ENCODE measurements around the gene IL18.
"Not testable (repeated sequence)": the region's sequence is repeated elsewhere in the genome, so short reads cannot be mapped to it uniquely, and the experiment has no call there.

The IL18 gene

DNA sequence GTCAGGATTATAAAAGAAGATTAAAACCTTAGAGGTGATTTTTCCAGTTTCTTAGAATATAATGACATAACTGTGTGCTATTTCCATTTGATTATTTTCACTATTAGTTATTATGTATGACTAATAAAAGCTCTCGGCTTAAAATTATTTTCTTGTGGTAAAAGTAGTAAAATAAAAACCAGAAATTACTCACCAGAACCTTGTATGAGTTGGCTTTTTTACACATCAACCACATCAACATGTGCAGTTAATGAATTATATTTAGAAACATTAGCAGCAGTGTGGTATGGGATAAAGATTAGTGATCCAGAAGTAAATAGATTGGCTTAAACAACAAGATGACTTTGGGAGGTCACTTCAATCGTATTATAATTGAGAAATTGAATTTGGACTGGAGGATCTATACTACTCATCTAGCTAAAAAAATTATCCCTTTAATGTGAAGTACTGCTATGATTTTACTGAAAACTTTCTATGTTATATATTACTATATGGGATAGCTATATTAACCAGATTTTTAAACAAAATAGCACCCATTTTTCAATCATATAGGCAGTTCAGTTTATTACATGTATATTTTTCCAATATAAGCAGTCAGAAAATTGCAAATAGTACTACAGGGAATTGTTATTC is 8.6 kb upstream of the IL18 start:
- peak; percentile 43 for DNase-seq (ENCODE audit: low spot score)

DNA sequence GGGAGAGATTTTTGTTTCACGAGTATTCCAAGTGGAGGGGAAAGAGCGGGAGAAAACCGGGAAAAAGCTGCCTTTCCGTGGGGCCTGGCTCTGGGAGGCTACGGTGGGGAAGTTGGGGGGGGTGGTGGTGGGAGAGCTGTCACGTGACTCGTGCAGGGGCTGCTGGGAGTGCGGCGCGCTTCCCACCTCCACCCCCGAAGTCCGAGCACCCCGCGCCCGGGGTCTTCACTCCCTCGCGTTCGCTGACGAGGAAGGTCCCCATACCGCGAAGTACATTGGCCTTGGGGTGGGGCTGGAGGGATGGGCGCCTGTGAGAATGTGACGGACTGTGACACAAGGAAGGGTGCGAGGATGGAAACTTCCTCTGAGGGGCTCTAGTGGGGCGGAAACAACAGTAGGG is 3.3 kb upstream of the IL18 start, which contains the start of gene TEX12:
TSS of gene TEX12 (plus strand) at position 228 of the 400 bp plus-strand sequence. CDS start 1,897 bp downstream, outside the sequence.
- no peak for DNase-seq (ENCODE audit: low spot score)

DNA sequence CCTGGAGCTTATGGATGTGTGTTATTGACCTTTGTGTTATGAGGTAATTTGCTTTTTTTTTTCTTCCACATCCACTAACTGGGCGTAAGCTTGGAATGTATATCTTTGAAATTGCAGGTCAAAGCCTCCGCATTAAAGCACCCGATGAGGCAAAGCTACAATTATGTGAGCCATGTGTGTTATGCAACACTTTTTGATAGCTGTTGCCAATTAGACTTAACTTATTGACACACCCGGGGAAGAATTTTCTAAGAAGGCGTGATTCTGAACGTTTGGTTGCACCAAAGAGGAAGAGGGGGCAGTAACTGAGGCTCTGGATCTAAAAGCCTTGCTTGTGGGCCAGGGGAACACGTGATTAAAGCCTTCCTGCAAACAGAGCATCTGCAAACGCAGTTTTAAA is 2.7 kb upstream of the IL18 start:
- no peak for DNase-seq (ENCODE audit: low spot score)

DNA sequence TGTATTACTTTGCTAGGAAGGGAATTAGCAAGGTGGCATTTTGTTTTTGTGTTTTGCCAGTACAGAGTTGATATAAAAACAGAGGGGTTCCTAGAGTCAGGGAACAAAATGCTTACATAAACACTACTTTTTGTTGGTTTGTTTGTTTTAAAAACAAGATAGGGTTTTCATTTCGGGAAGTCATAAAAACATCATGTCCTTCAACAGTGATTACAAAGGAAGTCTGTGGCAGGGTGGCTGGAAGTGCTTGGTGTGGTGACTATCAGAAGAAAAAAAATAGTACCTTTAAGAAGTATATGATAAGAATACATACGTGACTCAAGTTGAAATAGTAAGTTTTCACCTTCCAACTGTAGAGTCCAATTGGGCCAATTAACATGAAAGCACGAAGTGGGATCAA is 1.2 kb upstream of the IL18 start:
- DNase-seq (ENCODE audit: low spot score), result no peak

DNA sequence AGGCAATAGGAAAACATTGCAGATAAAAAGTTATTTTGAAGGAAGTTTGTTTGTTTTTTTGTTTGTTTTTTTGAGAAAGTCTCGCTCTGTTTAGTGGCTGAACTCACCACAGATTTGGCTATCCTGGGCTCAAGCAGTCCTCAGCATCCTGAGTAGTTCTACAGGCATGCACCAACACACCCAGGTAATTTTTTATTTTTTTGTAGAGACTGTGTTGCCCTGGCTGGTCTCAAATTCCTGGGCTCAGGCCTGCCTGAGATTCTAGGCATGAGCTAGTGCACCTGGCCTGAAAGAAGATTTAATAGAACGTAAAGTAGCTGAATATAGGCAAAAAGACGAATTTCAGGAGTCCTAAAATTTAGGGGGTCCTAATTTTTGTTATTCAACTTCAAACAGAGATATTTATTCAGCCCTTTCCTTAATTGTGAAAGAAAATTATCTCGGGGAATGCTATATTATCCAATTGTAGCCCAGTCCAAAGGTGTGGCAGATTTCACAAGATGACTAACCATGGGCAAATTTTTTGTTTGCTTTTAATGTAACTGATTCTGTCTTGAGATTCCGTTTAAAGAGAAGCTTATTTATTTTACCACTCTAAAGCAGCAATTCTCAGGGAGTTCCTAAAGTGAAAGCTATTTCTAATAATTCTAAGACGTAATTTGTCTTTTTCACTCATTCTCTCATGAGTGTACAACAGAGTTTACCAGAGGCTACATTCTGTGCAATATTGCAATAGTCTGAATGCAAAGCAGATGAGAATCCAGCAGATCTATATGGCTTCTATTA is 940 bp downstream of the IL18 start:
- no peak for DNase-seq (ENCODE audit: low spot score)

DNA sequence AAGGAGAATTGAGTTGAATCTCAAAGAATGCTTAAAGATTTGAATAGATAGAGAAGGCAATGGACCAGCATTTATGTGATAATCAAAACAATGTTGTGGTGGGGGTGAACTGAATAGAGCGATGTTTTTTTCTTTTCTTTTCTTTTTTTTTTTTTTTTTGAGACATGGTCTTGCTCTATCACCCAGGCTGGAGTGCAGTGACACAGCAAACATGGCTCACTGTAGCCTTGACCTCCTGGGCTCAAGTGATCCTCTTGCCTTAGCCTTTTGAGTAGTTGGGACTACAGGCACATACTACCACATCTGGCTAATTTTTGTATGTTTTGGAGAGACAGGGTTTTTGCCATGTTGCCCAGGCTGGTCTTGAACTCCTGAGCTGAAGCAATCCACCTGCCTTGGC is 1.7 kb downstream of the IL18 start:
- DNase-seq (ENCODE audit: low spot score), result not testable (repeated sequence)

DNA sequence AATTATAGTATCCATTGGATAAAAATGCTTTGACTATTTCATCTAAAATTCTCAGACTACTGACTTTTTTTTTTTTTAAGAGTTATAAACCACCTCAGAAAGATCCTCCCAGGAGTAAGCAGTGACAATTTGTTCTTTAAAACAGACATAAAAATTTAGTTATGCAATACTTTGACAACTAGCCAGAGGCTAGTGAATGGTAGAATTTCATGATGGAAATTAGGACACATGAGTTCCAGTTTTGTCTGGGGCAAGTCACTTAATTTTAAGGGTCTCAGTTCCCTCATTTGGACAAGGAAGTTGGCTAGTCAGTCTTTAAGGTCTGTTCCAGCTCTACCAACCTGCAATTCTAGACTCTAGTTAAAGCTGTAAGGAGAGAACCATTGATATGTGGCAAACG is 2.9 kb downstream of the IL18 start:
- DNase-seq (ENCODE audit: low spot score), result no peak

DNA sequence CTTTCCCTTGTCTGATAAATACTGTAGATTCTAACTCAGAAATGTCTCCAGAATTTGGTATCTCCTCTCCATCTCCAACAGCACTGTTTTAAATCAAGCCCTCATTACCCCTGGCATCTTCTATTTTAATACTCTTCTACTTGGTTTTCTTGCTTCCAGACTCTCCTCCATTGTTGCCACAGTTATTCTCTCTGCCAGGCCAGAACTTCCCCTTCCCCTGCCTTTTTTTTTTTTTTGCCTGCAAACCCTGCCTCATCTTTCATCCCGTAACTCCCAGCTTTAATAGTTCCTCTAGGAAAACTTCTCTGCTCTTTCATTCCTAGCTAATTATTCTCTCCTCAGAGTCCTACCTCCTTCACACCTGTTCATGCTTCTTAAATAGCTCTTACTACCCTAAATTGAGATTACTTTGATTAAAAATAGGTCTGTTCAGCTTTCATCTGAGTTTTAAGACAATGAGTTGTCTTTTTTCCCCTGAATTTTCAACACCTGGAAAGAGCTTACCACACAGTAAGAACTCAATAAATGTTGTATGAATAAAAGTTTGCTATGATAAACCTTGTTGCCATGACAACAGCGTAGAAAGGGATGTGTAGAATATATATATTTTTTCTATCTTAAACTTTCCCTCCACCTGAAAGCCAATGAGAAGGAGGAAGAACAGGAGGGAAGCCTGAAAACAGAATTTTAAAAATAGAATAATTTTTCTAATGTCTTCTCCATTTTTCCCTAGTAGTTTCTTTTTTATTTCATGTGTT is 3.6 kb downstream of the IL18 start:
- no peak for DNase-seq (ENCODE audit: low spot score)

DNA sequence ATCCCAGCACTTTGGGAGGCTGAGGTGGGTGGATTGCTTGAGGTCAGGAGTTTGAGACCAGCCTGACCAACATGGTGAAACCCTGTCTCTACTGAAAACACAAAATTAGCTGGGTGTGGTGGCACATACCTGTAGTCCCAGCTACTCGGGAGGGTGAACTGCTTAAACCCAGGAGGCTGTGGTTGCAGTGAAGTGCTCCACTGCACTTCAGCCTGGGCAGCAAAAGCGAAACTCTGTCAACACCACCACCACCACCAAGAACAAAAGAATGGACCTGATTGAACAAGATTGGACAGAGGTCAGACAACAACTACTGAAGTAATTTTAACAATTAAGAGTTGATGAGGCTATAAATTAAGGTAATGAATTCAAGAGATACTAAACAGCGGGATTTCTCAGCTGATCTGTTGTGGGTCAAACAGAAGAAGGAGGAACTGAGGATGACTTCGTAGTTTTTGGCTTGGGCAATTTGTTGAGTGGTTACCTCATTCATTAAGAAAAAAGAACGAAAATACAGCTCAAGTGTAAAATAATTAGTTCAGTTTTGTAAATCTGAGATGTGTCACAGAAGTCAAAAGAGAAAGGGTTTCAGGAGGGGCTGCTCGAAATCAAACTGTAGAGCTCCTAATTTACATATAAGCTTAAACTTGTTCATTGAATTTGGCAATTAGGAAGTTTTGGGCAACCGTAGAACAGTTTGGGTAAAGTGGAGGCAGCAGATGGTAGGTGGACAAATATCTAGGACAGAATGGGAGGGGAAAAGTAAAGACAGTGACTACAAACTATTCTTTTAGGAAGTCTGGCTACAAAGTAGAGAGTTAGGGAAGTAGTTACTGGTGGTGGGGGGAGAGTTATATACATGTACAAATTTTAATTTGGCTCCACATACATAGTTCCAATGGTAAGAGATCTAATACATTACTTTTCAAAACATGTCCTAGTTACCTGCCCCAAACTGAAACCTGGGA is 4.5 kb downstream of the IL18 start:
- no peak for DNase-seq (ENCODE audit: low spot score)

DNA sequence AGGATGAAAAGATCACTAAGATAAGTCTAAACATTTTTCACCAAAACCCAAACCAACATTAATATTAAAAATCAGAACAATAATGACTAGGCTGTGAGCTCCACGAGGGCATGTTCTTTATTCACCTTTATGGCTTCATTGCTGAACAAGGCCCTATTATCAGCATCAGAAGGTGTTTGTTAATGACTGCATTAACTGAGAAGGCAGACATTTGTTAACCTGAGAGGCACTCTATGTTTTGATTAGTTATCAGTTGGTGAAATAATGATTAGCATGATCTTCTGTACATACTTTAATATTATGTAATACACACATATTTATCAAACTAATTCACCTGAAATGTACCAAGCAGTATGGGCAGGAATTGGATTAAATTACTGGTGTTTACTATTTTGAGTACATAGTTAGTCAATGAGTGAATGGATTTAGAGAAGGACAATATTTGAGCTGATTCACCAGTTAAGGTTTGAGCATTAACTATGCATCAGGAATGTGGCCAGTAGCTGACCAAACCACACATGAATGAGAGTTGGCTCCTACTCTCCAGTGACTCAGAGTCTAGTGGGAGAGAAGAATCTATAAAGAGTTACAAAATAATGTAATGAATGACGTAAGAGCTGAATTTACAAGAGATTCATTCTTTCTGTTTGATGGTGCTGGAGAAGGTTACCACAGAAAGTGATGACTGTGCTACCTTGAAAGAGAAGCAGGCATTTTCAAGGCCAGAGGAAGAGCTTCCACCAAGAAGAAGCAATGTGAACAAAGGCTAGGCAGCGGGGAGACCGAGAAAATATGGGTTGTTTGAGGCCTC is 6.7 kb downstream of the IL18 start:
- peak; percentile 30 for DNase-seq (ENCODE audit: low spot score)

DNA sequence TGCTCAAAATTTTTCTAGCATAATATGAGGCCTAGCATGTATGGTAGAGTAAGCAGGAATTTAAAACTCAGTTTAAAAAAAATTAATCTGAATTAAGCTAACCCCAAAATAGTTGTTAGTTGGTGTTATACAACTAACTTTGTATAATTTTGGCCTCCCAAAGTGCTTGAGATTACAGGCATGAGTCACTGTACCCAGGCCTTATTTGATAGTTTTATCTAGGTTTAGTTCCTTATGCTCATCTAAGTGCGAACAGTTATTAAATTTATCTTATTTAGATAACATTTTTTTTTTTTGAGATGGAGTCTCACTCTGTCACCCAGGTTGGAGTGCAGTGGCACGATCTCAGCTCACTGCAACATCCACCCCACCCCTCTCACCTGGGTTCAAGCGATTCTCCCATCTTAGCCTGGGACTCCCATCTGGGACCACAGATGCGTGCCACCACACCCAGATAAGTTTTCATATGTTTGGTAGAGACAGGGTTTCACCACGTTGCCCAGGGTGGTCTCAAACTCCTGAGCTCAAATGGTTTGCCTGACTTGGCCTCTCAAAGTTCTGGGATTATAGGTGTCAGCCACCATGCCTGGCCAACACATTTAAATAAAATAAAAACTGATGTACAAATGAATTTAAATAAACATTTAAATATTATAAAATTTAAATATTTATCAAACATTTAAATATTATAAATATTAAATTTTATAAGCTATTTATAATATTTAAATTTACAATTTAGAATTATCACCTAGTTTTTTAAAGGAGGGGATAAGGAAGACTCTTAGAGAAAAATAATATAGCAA is 7.5 kb downstream of the IL18 start:
- DNase-seq (ENCODE audit: low spot score), result no peak

DNA sequence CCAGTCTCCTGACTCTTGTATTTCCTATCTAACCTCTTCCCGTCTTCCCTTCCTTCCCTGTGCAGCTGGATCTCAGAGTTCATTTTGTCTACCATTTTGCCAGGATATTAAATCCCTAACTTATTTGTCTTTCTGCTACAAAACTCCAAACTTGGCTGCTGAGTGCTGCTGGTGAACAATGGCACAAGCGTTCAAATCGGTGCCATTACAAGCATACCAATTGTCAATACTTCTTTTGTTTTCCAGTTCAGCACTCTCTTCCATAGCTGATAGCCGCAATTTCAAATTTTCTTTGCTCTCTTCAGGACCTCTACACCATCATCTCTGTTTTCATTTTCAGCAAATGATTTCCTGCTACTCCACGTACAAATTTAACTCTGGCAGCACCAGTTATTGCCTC is 13.4 kb downstream of the IL18 start:
- no peak for DNase-seq (ENCODE audit: low spot score)

DNA sequence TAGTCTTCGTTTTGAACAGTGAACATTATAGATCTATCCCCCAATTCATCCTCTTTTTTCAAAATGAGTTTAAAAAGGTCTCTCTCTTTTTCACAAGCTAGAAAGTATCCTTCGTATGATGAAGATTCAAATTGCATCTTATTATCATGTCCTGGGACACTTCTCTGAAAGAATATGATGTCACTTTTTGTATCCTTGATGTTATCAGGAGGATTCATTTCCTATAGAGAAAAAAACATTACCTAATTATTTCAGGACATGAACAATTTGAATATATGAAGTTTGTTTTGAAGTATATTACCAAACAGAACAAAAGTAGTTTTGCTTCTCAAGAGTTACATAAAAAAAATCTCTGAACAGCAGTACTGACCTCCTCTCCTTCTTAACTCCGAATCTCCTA is 20.3 kb downstream of the IL18 start:
- DNase-seq (ENCODE audit: low spot score), result no peak

DNA sequence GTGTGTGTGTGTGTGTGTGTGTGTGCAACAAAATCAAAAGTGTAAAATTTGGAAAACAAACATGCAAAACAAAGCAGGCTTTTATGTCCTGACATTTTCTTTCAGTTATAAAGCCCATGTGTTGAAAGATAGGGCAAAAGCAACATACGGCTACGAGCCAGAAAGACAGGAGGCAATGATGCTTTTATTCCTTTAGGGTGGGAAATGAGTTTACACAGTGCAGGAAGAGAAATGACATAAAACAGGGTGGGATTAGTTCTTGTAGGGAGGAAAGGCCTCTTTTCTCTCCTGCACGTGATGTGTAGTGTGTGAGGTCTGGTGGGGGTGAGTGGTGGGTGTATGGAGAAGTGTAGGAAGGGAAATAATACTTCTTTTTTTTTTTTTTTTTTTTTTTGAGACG is 29.4 kb downstream of the IL18 start:
- no peak for DNase-seq (ENCODE audit: low spot score)

DNA sequence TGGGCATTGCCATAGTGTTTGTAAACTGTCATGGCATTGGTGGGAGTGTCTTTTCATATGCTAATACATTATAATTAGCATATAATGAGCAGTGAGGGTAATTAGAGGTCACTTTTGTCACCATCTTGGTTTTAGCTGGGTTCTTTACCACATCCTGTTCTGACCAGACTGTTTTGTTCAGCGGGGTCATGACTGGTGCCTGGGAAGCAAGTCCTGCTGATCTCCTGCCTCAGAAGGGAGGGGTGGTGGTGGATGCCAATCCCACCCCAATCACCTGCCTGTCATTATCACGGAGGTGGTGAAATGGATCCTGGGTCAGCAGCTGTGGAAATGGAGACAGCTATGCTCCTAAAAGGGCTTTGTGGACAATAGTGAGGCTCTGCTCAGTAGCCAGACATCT is 31.2 kb downstream of the IL18 start:
- no peak for DNase-seq (ENCODE audit: low spot score)

DNA sequence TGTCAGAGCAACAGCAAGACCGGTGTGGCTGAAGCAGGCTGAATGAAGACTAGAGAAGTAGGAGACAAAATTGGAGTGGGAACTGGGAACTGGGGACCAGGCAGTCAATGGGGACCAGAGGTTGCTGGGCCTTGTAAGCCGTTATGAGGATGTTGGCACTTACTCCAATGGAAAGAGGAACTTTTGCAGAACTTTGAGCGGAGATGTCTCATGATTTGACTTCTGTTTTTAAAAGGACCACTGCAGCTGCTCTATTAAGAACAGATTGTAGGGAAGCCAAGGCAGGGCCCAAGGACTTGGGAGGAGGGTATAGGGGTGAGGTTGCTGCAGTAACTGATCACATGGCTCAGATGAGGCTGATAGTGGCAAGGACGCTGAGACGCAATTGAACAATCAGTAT is 34.2 kb downstream of the IL18 start:
- no peak for DNase-seq (ENCODE audit: low spot score)

DNA sequence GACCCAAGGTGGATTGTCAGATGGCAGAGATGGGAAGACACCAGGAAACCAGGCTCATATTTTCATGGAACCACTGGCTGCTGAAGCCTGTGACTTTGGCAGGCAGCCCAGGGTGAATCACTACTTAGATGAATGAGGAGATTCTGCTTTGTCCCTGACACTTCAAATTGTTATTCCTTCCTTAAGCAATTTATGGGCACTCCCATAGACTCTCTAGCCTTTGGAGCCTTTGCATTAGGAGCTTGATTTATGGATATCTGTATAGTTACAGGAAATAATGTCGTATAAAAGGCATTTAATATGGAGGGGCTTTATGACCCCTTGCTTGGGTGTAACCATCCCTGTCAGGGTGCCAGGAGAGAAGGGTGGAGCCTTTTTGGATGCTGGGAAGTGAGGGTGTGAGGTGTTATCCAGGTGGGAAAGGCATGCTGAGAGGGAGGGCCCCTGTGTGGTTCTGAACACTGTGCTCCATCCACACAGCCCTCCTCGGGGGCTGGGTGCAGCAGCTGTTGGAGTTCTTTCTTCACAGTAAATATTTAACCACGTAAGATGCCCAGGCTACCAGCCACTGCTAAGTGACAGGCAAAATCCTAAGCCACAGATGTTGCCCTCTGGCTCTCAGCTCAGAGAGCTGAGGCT is 35.3 kb downstream of the IL18 start:
- no peak for DNase-seq (ENCODE audit: low spot score)

DNA sequence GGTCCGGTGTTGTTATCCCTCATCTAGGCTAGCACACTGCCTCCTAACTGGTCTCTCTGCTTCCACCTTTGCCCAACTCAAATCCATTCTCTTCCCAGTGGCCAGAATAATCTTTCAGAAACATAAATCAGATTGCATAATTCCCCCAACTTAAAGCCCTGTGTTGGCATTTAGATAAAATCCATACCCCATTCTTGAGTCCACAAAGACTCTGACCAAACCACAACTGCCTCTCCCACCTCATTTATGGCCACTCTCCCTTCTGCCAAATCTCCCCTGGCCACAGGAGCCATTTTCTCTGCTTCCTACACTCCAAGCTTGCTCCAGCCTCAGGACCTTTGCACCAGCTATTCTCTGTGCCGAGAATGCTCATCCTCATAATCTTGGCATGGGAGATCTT is 36.8 kb downstream of the IL18 start:
- DNase-seq (ENCODE audit: low spot score), result no peak

DNA sequence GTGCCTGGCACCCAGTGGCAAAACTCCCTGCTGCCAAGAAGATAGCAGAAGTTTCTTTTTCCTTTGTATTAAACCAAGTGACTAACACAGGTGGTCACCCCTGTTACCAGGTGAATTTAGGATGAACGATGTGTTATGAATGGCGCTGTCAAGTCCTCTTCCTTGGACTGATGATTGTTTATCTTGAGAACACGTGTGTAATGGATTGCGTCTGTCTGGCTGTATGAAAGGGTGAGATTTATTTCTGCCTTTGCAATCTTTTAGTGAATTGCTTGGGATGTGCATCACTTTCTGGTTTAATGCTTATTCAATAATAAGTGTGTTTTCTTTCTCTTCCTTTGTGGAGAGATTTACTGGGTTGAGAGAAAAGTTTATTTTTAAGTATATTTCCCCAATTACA is 40.8 kb downstream of the IL18 start:
- no peak for DNase-seq (ENCODE audit: low spot score)

All from activated CD4-positive, alpha-beta T cell treated with anti-CD3 and anti-CD28 coated beads, Interleukin-2, Interleukin-4, amounts not matched to agents 100 ng/mL and 50 ng/mL, durations not matched to agents 16 hours and 8 hours (primary cell).